HepG2 (cell line): ENCODE results near the gene SPATA33. TPM values are rescaled to one million over a fixed set of nuclear protein-coding genes. Genes with fewer than 3 reads are reported as not detected.
A peak's percentile ranks its signal among the peaks of the same experiment; 100 is the strongest.

Source experiments
- ATAD3A ChIP-seq: sonication (generic); formaldehyde crosslinking; IDR thresholded peaks from 2 replicates; pipeline ENCODE4 v1.4.0; 2020; ENCODE audit warnings: missing genetic modification reagents
- CEBPB ChIP-seq: IDR thresholded peaks from 2 replicates; pipeline ENCODE4 v1.6.1; 2011; ENCODE audit warnings: low read depth, low read length, improper control_type of control experiment, borderline replicate concordance
- DMAP1 ChIP-seq: IDR thresholded peaks from 2 replicates; pipeline ENCODE4 v1.6.1; 2016
- DPF2 ChIP-seq: sonication (generic); formaldehyde crosslinking; IDR thresholded peaks from 2 replicates; pipeline ENCODE4 v1.4.0; 2020; ENCODE audit warnings: mild to moderate bottlenecking, low read depth, missing genetic modification reagents, borderline replicate concordance
- ELF3 ChIP-seq: IDR thresholded peaks from 2 replicates; pipeline ENCODE4 v1.6.1; 2016; ENCODE audit warnings: missing genetic modification reagents, missing compliant biosample characterization
- ESRRA ChIP-seq: sonication (generic); formaldehyde crosslinking; IDR thresholded peaks from 2 replicates; pipeline ENCODE4 v1.5.1; 2020; ENCODE audit warnings: mild to moderate bottlenecking, low read depth, missing genetic modification reagents
- HMGA1 ChIP-seq: sonication (generic); formaldehyde crosslinking; conservative IDR thresholded peaks from 2 replicates; pipeline ENCODE4 v1.4.0; 2020; ENCODE audit warnings: missing genetic modification reagents
- JDP2 ChIP-seq: sonication (generic); formaldehyde crosslinking; IDR thresholded peaks from 2 replicates; pipeline ENCODE4 v1.8.1; 2022; ENCODE audit warnings: missing genetic modification reagents, borderline replicate concordance
- KDM5A ChIP-seq: fragments of 200-600 bp; sonication (generic); IDR thresholded peaks from 2 replicates; pipeline ENCODE4 v1.7.0; 2018; ENCODE audit warnings: antibody characterized with exemption, mild to moderate bottlenecking, low read length, borderline replicate concordance
- MAX ChIP-seq: IDR thresholded peaks from 2 replicates; pipeline ENCODE4 v1.6.1; 2012; ENCODE audit warnings: inconsistent platforms
- NR2F2 ChIP-seq: IDR thresholded peaks from 2 replicates; pipeline ENCODE4 v1.6.1; 2012; ENCODE audit warnings: low read depth, inconsistent platforms, borderline replicate concordance
- PAF1 ChIP-seq: IDR thresholded peaks from 2 replicates; pipeline ENCODE4 v1.6.1; 2016; ENCODE audit warnings: missing genetic modification reagents, missing compliant biosample characterization
- PRDM10 ChIP-seq: sonication (generic); formaldehyde crosslinking; IDR thresholded peaks from 2 replicates; pipeline ENCODE4 v1.4.0; 2020; ENCODE audit warnings: low read depth, missing genetic modification reagents
- PRMT3 ChIP-seq: sonication (generic); formaldehyde crosslinking; IDR thresholded peaks from 2 replicates; pipeline ENCODE4 v1.8.1; 2022; ENCODE audit warnings: low read depth, mild to moderate bottlenecking, moderate library complexity, missing genetic modification reagents, borderline replicate concordance
- STAT5B ChIP-seq: sonication (generic); formaldehyde crosslinking; IDR thresholded peaks from 2 replicates; pipeline ENCODE4 v1.4.0; 2020; ENCODE audit warnings: missing genetic modification reagents
- TFDP2 ChIP-seq: sonication (generic); formaldehyde crosslinking; IDR thresholded peaks from 2 replicates; pipeline ENCODE4 v1.4.0; 2020; ENCODE audit warnings: missing genetic modification reagents
- ZNF503 ChIP-seq: sonication (generic); formaldehyde crosslinking; IDR thresholded peaks from 2 replicates; pipeline ENCODE4 v1.4.0; 2020; ENCODE audit warnings: missing genetic modification reagents
- ZNF572 ChIP-seq: sonication (generic); formaldehyde crosslinking; IDR thresholded peaks from 2 replicates; pipeline ENCODE4 v1.5.1; 2020; ENCODE audit warnings: mild to moderate bottlenecking, missing genetic modification reagents
- ZNF724P ChIP-seq: sonication (generic); formaldehyde crosslinking; IDR thresholded peaks from 2 replicates; pipeline ENCODE4 v1.8.0; 2022; ENCODE audit warnings: missing genetic modification reagents, borderline replicate concordance
- ZSCAN29 ChIP-seq: sonication (generic); formaldehyde crosslinking; conservative IDR thresholded peaks from 2 replicates; pipeline ENCODE4 v1.4.0; 2020; ENCODE audit warnings: mild to moderate bottlenecking, missing genetic modification reagents
- polyA plus RNA-seq, 8 experiments: library from polyadenylated mRNA; depleted of rRNA in 3 of 8; stranded (reverse) in 7 of 8; unstranded in 1 of 8; fragments of >200 nt; fragmentation: Illumina TruSeq in 4 of 8; extraction: Trizol in 4 of 8; gene quantifications; 2 replicates each; pipeline versions ENCODE4 v1.2.1 to v1.2.3, GENCODE V29; 2011 to 2016; ENCODE audit warnings: low read depth in 4 of 8, missing spikeins in 1 of 8, mixed read lengths in 1 of 8; ENCODE audit not compliant: insufficient read depth in 1 of 8
- total RNA-seq, 5 experiments: library from RNA; depleted of rRNA; stranded (reverse); fragments of >200 nt; fragmentation: Illumina TruSeq; extraction: Trizol; gene quantifications; 2 replicates each; pipeline ENCODE4 v1.2.3, GENCODE V29; 2016; ENCODE audit warnings: low read depth in 1 of 5

SPATA33 gene
- total and polyA plus RNA-seq, 2 of the 13 experiments (the other 11 are each of a cell fraction or from before 2014, with no cell fraction given), result 5.7 to 11.0 TPM

- TF ChIP-seq ZSCAN29 (CRISPR knock-in tag) (peak; percentile 97), ZNF724P (CRISPR knock-in tag) (peak; percentile 99), KDM5A (no peak; the same call in 1 of the 2 replicates), HMGA1 (CRISPR knock-in tag) (no peak), NR2F2 (peak; percentile 67), DMAP1 (peak; percentile 99), TFDP2 (CRISPR knock-in tag) (peak; percentile 94), STAT5B (CRISPR knock-in tag) (0 out of 2 replicates have a peak, but pooled peaks have one; percentile 18), PRMT3 (CRISPR knock-in tag) (0 out of 2 replicates have a peak, but pooled peaks have one; percentile 86), ELF3 (CRISPR knock-in tag) (peak; percentile 88), ATAD3A (CRISPR knock-in tag) (no peak; the same call in 1 of the 2 replicates), DPF2 (CRISPR knock-in tag) (peak; percentile 79; the same call in 1 of the 2 replicates), ZNF572 (CRISPR knock-in tag) (peak; percentile 98), ESRRA (CRISPR knock-in tag) (peak; percentile 91; the same call in 1 of the 2 replicates), MAX (peak; percentile 100), CEBPB (no peak), ZNF503 (CRISPR knock-in tag) (peak; percentile 97), PAF1 (CRISPR knock-in tag) (no peak), PRDM10 (peak; percentile 82; the same call in 1 of the 2 replicates), JDP2 (CRISPR knock-in tag) (no peak; the same call in 1 of the 2 replicates)
Observed at GRCh38 chr16:89687092-89687940, 29.7 kb downstream of the SPATA33 start (continued).
